H1 (cell line): ENCODE results near the gene TASP1.

ENCODE experiments used
- CEBPB ChIP-seq: IDR thresholded peaks from 2 replicates; pipeline ENCODE4 v1.6.1; 2012; ENCODE audit warnings: low read depth, low read length
- CTCF ChIP-seq, 3 experiments: IDR thresholded peaks; 1 replicate in 2 of 3; 2 replicates in 1 of 3; pipeline versions ENCODE4 v1.5.1 to v1.6.1; 2011; ENCODE audit warnings: low read length in 3 of 3, mild to moderate bottlenecking in 3 of 3, inconsistent platforms in 2 of 3, low read depth in 1 of 3, moderate library complexity in 1 of 3; ENCODE audit not compliant: insufficient read depth in 1 of 3; ENCODE audit errors: control extremely low read depth in 1 of 3
- JUND ChIP-seq: IDR thresholded peaks from 2 replicates; pipeline ENCODE4 v1.6.1; 2011; ENCODE audit warnings: mild to moderate bottlenecking, improper control_type of control experiment, low read length
- MAFK ChIP-seq: IDR thresholded peaks from 2 replicates; pipeline ENCODE4 v1.6.1; 2012; ENCODE audit warnings: low read depth, mild to moderate bottlenecking, improper control_type of control experiment, low read length
- MAX ChIP-seq: IDR thresholded peaks from 2 replicates; pipeline ENCODE4 v1.6.1; 2012; ENCODE audit warnings: inconsistent platforms
- TAF1 ChIP-seq: IDR thresholded peaks from 2 replicates; pipeline ENCODE4 v1.6.1; 2011; ENCODE audit warnings: mild to moderate bottlenecking, low read depth, low read length

- no peak for TF ChIP-seq TAF1
- no peak for TF ChIP-seq MAX
- TF ChIP-seq MAFK, result no peak
- TF ChIP-seq CTCF (IDR thresholded peaks at IDR 0.05; ENCODE audit: control extremely low read depth in 1 of 3, insufficient read depth in 1 of 3, low read depth in 1 of 3, low read length in 3 of 3), result no peak
- TF ChIP-seq CEBPB, result no peak
- no peak for TF ChIP-seq JUND
These were observed 298.6 kb downstream of the TASP1 start for GRCh38 chr20:13340088-13340487.
